GM18868 (cell line): ENCODE results near the gene IRX1.

Source experiments
- ATAC-seq: cut with Tn5 transposase; IDR thresholded peaks from one replicate; pipeline ENCODE4 v1.9.1; 2021; ENCODE audit warnings: mild to moderate bottlenecking, moderate library complexity; ENCODE audit not compliant: unreplicated experiment

The IRX1 gene

DNA sequence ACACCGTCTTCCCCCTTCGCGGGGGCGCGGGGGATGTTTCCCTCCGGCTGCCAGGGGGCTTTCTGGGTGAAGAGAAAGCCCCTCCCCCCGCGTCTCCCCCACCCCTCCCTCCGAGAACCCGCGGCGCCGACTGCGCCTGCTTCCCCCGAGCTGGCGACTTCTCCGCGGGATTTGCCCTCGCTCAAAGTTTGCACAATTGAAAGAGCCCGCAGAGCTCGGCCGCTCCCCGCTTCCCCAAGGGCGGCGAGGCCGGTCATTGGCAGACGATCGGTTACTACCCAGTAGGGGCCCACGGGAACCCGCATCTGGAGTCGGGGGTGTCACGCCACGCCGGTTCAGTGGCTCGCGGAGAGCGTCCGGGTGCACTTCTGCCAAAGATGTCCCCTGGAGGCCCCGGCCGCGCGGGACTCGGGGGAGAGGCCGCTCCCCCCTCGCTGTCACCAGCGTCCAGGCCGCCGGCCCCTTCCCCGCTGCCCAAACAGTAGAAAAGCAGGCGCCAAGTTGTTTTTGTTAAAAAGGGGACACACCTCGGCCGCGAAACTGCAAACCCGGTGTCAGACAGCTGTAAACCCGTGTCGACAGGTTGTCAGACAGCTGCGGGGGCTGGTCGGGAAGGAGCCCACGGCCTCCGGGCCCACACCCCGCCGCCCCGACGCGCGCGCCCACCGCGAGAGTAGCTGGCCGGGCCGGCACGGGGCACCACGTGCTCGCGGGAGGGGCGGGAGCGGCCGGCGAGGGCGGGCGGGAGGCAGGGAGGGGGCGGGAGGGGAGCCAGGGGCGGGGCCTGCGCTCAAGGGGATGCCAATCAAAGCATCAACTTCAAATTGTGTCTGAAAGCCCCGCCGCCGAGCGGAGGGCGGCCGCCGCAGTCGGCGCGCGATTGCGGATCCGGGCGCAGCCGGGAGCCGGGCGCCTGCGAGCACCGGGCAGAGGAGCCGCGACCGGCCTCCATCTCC lies at the start of gene IRX1:
TSS of gene IRX1 (plus strand) at position 827 of the 956 bp plus-strand sequence. CDS start 274 bp downstream, outside the sequence.
- no peak for ATAC-seq

- no peak for ATAC-seq
Observed at GRCh38 chr5:3546028-3546427, 49.6 kb upstream of the IRX1 start.

- ATAC-seq = no peak
Observed at GRCh38 chr5:3564116-3564515, 31.5 kb upstream of the IRX1 start.

DNA sequence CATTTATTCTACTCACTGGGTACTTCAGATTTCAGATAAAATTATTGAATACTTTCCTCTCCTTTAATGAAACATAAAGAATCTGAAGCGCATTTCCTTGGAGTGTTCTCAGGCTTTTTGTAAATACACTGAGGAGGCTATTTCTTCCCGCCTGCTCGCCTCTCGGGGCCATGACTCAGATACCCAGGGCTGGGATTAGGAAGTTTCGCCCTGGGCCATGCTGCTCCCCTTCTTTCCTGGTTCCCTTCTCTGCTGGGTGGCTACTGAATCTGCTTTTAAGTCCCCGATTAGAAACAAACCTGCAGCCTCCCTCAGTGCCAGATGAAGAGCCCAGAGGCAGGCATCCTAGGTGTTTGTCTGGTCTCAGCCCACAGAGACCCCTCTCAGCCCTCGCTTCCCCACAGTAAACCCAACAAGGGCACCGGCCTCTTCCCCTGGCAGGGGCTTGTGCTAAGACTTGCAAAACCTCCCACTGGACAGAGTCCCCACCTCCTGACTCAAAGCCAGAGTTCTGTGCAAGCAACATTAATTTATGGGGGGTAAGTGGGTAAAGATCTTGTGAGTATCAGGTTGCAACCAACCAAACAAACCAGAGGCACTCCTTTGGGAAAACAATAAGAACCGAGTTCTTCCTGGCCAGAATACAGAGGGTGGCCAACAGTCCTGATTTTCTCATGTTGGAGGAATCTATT lies 30.7 kb upstream of the IRX1 start:
- no peak for ATAC-seq

- no peak for ATAC-seq
Observed at GRCh38 chr5:3584724-3585531, 10.7 kb upstream of the IRX1 start.

GRCh38 chr5:3590161-3590966 lies 5.3 kb upstream of the IRX1 start:
- ATAC-seq = no peak

DNA sequence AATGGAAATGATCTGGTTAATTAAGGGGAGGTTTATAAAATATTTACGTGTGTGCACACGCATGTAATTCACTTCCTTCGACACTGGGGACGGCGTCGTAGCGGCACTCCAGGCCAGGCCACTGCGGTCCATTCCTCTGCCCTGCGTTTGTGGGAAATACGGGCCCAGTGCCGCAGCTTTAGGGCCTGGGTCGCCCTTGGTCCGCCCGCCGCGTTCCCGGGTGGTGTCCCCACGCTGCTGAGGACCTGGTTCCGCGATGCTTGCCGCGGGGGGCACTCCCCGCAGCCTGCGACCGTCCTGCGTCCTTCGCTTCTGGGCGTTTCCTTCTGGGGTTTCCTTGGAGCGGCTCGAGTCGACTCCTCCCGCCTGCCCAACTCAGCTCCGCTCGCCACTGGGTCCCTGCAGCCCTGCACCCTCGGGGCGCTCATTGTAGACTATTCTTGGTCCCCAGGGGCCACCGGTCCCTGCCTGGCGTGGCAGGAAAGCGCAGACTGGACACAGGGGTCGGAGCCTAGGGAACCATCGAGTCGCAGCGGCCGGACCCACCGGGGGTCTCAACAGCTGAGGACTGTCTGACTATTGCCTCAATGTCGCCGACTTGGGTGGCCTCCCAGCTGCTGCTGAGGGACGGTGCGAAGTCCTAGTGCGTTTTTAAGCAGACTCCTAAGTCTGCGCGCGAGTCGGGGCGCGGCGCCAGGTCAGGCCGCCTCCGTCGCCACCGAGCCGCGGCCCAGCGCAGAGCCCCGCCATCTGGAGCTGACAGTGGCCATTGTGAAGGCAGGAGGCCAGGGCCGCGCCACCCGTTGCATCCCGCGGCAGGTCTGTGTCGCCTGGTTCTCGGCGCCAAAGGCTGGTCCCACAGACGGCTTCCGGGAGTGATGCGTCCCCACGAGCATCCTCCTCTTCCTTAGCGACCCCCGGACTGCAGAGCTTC lies 4.4 kb upstream of the IRX1 start:
- ATAC-seq = no peak

GRCh38 chr5:3592298-3592697 lies 3.3 kb upstream of the IRX1 start:
- no peak for ATAC-seq

- no peak for ATAC-seq
Observed at GRCh38 chr5:3593771-3594509, 1.7 kb upstream of the IRX1 start.

GRCh38 chr5:3594510-3595005 lies 1.1 kb upstream of the IRX1 start:
- ATAC-seq = no peak

DNA sequence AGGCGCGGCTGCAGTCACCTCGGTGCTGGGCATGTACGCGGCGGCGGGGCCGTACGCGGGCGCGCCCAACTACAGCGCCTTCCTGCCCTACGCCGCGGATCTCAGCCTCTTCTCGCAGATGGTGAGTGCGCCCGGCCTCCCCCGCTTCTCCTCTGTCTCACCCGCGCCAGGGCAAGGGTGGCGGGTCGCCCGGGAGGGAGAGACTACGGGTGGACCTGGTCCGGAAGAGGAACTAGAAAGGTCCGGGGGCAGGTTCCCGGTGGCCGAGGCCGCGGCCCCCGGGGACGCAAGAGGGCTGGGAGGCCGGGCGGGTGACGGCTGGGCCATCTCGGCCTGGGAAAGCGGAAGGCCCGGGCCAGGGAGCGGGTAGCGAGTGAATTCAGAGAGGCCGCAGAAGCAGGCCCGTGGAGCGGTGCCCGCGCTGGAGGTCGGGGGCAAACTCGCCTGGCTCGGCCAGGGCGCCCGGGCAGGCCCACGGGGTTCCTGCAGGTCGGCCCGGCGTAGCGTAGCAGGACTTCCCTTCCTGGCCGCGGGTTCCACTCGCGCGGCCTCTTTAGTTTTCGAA lies 711 bp downstream of the IRX1 start:
- no peak for ATAC-seq

GRCh38 chr5:3596857-3597166 lies 1.2 kb downstream of the IRX1 start:
- ATAC-seq = no peak

GRCh38 chr5:3597167-3598007 lies 1.8 kb downstream of the IRX1 start:
- no peak for ATAC-seq

DNA sequence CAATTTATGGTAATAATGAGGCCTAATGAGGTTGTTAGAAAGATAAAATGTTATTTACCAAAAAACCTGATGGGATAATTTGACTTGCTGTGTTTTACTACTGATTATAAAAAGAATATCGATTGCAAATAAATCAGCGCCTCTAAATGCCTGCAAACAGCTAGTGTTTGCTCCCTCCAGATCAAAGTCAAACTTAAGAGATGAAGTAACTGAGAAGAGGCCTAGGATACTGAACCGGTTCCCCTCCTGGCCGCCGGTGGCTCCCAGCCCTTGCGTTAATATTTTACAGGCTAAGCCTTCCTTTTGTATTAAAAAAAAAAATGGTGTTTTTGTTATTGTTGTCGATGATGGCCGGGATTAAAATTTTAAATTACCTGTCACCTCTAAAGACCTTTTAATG lies 2.6 kb downstream of the IRX1 start:
- no peak for ATAC-seq

DNA sequence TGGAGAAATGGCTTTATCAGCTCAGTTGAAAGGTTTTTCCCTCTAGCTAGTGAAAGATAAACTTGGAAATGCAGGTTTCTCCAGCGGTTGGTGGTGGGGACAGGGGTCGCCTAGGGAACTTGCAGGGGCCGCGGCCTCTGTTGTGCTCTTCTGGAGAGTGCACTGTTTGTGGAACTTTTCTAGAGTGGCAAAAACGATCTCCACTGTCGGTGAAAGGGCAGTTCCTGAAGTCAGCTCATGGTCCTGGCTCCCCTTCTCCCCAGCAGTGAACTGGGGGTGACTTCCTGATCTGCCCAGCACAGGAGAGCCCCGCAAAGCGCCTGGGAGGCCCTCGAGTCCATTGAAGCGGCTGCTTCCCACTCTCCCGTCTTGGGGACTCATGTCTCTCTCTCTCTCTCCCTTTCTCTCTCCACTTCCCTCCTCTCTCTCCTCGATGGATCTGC lies 3.2 kb downstream of the IRX1 start:
- no peak for ATAC-seq

GRCh38 chr5:3599226-3600105 lies 3.8 kb downstream of the IRX1 start:
- ATAC-seq = no peak
